Measurements from ENCODE around the gene TCERG1.

TCERG1 gene

GRCh38 chr5:146440353-146440752 lies 6.8 kb upstream of the TCERG1 start:
- no peak overlapping the region for H3K4me3 ChIP-seq (ENCODE audit: low read depth, low read length)
- TF ChIP-seq, protein P1, sequence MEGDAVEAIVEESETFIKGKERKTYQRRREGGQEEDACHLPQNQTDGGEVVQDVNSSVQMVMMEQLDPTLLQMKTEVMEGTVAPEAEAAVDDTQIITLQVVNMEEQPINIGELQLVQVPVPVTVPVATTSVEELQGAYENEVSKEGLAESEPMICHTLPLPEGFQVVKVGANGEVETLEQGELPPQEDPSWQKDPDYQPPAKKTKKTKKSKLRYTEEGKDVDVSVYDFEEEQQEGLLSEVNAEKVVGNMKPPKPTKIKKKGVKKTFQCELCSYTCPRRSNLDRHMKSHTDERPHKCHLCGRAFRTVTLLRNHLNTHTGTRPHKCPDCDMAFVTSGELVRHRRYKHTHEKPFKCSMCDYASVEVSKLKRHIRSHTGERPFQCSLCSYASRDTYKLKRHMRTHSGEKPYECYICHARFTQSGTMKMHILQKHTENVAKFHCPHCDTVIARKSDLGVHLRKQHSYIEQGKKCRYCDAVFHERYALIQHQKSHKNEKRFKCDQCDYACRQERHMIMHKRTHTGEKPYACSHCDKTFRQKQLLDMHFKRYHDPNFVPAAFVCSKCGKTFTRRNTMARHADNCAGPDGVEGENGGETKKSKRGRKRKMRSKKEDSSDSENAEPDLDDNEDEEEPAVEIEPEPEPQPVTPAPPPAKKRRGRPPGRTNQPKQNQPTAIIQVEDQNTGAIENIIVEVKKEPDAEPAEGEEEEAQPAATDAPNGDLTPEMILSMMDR (IDR thresholded peaks at IDR 0.05; ENCODE audit: low read depth, low read length), result no peak

DNA sequence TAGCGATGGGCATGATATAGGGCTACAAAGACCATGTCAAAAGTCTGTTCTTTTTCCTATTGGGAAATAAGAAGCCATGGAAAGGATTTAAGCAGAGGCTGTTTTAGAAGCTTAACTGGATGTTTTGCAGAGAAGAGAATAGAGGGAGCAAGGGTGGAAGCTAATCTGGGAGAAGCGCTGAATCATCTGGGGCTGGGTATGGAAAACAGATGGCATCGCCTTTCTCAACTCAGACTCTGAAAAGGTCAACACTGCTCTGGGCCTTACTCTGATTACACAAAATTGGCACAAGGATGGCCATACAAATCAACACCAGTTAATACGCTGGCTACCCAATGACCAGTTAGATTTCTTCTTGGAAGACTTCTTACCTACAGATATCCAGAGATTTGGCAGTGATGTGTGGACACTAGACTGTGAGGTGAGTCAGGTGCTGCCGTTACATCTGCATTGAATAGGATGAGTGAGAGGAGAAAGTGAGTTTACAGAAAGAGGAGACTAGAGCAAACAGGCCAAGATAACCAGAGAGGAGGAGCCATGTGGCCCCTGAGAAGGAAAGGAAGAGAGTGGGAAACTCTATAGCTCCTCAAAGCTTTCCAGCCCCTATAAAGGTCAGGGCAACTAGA lies 6.2 kb upstream of the TCERG1 start:
- no peak overlapping the region for H3K4me3 ChIP-seq (ENCODE audit: low read depth, low read length)
- TF ChIP-seq, protein P1 (IDR thresholded peaks at IDR 0.05; ENCODE audit: low read depth, low read length), result no peak

- no peak overlapping the region for H3K4me3 ChIP-seq (ENCODE audit: low read depth, low read length)
- TF ChIP-seq, protein P1 (IDR thresholded peaks at IDR 0.05; ENCODE audit: low read depth, low read length), result no peak
Measured at GRCh38 chr5:146441896-146442295, 5.2 kb upstream of the TCERG1 start.

DNA sequence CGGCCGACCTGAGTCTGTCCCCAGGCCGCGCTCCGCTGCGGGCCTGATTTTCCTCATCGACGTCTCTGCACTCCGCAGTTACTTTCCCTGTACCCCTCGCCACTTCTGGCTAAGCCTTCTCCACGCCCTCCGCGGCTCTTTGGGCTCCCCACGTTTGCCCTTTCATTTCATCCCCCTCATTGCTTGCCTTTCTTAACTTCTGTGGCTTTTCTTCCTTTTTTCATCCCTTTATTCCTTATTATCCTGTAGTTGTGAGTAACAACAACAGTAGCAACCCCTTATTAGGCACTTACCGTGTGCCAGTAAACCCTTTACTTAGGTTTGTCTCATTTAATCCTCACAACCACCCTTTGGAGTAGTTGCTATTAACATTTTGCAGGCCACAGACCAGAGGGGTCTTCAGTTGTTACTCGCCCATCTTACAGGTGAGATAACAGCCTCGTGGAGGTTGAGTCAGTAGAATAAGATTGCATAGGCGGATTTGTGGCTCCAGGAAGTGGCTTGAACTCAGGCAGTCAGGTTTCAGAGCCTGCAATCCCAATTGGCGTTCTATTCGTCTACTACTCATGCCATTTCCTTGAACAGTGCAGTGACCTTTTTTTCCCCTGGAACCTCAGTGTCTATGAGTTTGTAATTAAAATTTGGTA lies 724 bp downstream of the TCERG1 start:
- H3K4me3 ChIP-seq (ENCODE audit: low read depth, low read length), result peak overlapping the region; percentile 98
- TF ChIP-seq, protein P1 (IDR thresholded peaks at IDR 0.05; ENCODE audit: low read depth, low read length), result no peak

DNA sequence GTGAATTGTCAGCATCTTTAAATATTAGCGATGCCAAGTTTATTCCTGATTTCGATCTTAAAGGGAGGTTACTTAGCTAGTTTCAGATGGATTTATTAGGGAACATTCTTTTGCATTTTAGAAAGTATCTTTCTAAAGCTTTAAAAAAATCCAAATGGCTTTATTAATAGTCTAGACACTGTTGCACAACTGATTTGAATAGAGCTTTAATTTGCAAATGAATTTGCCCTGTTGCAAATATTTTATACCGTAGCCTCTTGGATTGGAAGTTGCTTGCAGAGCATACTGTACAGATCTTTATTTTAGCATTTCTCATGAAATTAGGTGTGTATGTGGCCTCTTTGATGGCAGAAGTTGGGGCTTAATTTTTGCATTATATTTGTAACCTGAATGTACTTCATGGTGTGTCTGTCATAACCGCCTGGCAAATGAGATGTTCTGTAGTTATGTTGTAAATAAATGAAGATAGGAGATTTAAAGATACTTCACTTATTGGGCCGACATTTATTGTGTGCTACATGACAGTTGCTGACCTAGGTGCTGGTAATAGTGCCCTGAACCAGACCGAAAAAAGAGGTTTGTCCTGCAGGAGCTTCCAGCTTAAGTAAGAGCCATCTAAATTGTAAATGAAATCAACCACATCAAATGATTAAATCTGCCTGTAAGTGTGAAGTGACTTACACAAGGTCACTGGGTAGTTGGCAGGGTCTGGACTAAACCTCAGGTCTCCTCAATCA lies 1.8 kb downstream of the TCERG1 start:
- TF ChIP-seq, protein P1 (IDR thresholded peaks at IDR 0.05; ENCODE audit: low read depth, low read length), result no peak
- peak overlapping the region; percentile 98 for H3K4me3 ChIP-seq (ENCODE audit: low read depth, low read length)

GRCh38 chr5:146450002-146450401 lies 2.9 kb downstream of the TCERG1 start:
- H3K4me3 ChIP-seq (ENCODE audit: low read depth, low read length), result no peak overlapping the region
- TF ChIP-seq, protein P1 (IDR thresholded peaks at IDR 0.05; ENCODE audit: low read depth, low read length), result no peak

GRCh38 chr5:146451411-146451810 lies 4.3 kb downstream of the TCERG1 start:
- TF ChIP-seq, protein P1 (IDR thresholded peaks at IDR 0.05; ENCODE audit: low read depth, low read length), result no peak
- no peak overlapping the region for H3K4me3 ChIP-seq (ENCODE audit: low read depth, low read length)
